HG02588 (cell line): ENCODE measurements around the gene AIDA.
A peak's percentile ranks its signal among the peaks of the same experiment; 100 is the strongest.
"Not testable (repeated sequence)": the region's sequence is repeated elsewhere in the genome, so short reads cannot be mapped to it uniquely, and the experiment has no call there.

ENCODE experiments used
- ATAC-seq: cut with Tn5 transposase; IDR thresholded peaks from one replicate; pipeline ENCODE4 v1.9.1; 2021; ENCODE audit warnings: mild to moderate bottlenecking, moderate library complexity; ENCODE audit not compliant: unreplicated experiment

The AIDA gene

DNA sequence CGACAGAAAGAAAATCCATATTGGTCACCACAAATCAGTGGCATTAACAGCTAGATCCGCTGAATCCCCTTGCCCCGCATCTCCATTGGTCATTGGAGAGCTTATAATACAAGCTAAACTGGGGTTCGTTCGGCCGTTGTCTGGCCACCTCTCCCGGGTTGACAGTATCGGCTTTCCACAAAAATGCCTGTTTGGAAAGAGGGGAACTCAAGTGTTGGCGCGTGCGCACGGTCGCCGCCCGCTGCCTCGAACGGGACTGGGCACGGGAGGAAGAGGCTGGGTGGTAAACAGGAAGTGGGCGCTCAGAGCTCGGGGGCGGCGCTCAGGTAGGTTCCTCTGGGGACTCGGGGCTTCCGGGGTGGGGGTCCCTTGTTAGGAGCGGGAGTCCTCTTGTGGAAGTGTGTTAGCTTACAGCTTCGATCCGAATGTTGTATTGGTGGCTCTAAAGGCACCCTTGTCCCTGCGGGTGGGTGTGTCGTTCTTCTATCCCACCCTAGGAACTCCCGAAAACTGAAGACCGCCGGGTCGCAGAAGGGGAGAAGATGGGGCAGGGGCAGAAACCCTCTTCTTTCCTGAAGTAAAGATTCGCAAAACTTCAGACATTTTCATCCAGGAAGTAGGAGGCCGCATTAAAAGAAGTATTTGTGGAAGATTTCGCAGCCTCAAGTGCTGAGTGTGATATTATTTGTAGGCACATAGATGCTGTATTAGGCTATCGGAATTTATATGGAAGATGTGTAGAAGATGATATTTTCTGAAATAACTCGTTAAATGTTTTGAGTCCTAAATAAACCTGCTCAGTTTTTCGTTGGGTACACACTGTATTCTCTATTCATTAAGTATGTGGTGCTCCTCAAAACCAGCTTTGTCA lies 1.0 kb upstream of the AIDA start:
- peak; percentile 66 for ATAC-seq

DNA sequence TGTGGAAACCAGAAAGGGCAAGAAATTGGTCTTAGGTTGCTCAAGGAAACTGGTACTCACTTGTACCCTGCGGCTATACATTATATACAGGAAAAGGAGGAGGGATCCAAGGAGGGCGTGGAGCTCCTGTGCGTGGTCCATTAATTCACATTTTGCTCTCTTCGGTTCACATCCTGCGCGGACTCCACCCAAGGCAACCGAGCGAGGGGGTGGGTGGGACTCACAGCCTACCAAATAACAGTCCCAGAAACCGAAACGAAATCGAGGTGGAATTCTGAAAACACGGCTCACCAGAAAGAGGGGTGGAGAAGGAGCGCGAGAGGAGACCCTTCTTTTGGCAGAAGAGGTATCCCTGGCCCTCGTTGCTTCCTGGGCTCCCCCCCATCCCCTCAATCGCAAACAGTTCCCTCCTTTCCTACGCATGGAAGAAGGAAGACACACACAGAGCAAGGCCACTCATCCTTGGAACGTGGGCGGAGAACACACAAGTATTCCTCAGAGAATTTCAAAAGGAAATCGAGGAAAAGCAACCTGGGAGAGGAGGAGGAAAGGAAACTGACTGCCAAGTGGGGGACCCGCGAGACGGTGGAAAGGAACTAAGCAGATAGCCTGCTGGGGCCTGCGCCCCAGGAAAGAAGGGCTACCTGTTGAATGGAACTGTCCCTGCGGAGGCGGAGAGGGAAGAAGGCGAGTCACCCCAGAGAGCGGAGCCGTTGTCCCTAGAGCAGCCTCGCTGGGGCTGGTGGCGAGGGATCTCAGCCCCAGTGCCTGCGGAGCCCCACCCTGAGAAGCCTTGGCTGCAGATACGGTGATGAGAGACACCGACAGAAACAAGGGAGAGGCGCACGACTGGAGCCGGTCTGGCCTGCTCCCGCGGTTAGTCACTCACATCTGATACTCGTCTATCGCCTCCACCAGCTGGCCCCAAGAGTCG lies 705 bp downstream of the AIDA start:
- ATAC-seq: peak; percentile 28

- ATAC-seq: no peak
These were observed 2.6 kb downstream of the AIDA start for GRCh38 chr1:222709700-222710153.

DNA sequence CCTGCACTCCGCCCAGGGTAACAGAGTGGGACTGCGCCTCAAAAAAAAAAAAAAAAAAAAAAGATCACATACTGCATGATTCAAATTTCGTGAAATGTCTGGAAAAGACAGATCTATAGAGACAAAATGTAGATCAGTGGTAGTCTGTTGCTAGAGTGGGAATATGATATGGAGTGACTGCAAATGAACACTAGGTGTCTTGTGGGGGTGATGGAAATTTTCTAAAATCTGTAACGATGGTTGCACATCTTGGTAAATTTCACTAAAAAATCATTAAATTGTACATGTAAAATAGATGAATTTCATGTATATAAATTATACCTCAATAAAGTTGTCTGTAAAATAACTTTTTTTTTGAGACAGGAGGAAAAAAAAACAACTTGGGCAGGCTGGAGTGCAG lies 5.5 kb downstream of the AIDA start:
- ATAC-seq: no peak

DNA sequence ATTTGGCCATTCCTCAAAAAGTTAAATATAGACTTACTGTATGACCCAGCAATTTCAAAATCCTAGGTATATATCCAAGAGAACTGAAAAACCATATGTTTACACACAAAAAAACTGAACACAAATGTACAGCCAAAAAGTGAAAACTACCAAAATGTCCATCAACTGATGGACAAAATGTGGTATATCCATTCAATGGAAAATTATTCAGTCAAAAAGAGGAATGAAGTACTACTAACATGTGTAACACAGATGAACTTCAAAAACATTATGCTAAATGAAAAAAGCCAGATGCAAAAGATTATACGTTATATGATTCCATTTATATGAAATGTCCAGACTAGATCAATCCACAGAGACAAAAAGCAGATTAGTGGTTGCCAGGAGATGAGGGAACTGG lies 8.0 kb downstream of the AIDA start:
- ATAC-seq: no peak

DNA sequence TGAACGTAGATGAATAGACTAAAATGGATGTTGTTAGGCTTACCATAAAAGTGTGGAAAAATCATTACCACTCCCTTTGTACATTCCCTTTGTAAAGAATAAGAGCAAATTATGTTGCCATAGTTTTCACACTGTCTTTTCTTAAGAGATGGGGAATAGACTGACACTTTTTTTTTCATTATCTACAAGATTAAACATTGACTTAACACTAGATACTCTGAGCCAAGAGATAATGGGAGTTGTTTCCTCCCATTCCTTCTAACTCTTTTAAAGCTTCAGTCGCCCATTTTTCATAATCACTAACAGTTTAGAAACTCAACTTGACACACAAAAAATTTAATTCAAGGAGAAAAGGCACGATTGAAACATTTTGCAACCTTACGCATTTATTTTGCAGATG lies 10.1 kb downstream of the AIDA start:
- no peak for ATAC-seq

- no peak for ATAC-seq
These were observed 14.5 kb downstream of the AIDA start for GRCh38 chr1:222697826-222698225.

DNA sequence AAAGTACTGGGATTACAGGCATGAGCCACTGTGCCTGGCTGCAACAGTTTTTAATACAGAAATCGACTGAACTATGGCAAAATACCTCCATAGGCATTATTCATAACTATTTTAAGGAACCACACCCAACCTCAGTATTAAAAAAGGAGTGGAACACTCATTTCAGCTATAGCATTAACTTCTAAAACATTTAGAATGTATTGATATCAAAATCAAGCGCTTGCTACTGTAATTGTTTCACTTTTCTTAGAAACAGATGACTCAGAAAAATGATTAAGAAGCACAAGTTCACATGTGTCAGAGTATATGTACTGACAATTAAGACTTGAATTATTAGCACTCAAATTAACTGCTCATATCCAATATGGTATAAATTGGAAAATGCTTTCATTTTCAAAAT lies 15.1 kb downstream of the AIDA start:
- ATAC-seq: no peak

DNA sequence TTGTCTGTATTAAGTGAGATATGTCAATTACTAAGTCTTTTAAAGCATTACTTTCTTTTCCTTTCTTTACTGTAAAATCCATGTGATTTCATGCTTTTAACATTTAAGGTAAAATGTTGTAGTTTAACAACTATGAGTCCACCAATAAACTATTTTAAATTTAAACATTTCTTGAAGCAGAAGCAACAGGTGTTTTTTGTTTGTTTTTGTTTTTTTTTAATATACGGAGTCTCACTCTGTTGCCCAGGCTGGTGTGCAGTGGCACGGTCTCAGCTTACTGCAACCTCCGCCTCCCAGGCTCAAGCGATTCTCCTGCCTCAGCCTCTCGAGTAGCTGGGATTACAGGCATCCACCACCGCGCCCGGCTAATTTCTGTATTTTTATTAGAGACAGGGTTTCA lies 15.6 kb downstream of the AIDA start:
- no peak for ATAC-seq

DNA sequence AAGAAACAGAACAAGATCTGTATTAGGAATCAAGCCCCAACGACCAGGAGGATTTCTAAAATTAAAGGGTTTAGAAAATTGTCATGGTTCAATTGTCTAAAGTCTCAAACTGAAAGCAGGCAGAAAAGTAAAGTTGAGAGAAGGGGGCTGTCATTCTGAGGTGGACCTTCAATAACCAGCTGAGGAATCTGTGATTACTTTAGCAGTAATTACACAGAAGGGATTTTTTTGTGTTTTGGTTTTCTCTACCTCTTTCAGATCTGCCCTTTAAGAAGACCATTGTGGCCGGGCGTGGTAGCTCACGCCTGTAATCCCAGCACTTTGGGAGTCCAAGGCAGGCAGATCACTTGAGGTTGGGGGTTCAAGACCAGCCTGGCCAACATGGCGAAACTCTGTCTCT lies 17.4 kb downstream of the AIDA start:
- ATAC-seq: no peak

DNA sequence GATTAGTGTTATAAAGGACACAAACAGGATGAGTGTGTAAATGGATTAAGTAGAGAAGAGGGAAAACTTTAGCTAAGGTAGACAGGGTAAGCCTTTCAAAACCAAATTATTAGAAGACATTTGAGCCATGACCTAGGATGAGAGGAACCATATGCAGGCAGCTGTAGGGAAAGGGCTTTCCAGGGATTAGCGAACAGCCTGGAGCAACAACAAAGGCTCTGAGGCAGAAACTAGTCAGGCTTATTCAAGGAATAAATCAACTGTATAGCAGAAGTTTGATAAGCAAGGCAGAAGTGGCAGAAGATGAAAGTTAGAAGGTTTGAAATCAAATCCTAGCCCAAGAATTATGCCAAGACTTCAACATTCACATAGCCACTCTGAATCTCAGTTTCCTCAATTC lies 21.3 kb downstream of the AIDA start:
- ATAC-seq: no peak

GRCh38 chr1:222680080-222680479 lies 32.2 kb downstream of the AIDA start:
- no peak for ATAC-seq

DNA sequence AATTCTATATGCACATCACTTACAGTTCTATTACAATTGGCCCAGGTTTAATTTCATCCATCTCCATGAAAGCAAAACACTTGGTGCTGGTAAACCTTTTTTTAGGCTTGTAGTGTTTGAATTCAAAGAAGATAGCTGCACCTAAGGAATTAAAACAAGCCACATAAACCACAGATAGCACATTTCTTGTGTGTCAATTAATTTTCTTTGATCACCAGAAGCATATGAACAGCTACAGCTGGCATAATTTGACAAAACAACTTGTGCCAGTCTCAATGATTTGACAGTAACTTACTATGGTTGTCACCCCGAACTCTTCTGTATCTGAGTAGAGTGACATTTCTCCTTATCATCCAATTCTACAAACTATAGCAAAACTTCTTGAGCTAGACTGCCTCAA lies 42.2 kb downstream of the AIDA start:
- no peak for ATAC-seq

- not testable (repeated sequence) for ATAC-seq
These were observed 43.2 kb downstream of the AIDA start for GRCh38 chr1:222669107-222669506.

DNA sequence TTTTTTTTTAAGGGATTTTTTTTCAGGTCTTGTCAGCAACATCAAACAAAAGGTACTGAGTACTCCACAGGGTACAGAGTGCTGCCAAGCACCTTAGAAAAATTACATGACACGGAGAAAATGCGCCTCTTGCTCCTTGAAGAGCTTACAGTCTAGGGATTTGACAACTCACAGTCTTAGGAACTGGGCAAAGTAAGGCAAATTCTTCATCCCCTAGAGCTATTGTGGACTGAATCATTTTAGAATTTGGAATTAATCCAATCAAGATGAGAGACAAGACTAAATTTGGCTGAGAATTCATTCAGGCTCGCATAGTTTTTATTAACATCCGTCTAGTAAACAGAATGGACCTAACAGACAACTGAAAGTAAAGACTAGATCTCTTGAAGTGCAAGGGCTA lies 44.1 kb downstream of the AIDA start:
- not testable (repeated sequence) for ATAC-seq

DNA sequence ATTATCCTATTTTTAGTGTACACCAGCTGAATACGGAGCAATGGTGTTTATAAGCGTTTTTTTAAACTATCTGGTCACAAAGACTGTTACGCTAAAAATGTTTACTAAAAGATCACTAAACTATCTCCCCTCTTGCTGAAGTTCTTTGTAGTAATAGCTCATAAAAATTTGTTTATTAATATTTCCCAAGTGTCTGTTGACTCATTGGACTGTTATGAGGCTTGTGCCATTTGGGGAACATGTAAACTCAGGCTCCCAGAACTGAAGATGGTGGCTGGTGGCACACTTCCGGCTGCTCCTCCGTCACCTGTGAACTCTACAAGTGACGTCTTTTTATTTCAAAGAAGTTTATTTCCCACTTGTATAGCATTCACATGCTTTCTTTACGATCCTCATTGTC lies 46.3 kb downstream of the AIDA start:
- ATAC-seq: no peak

DNA sequence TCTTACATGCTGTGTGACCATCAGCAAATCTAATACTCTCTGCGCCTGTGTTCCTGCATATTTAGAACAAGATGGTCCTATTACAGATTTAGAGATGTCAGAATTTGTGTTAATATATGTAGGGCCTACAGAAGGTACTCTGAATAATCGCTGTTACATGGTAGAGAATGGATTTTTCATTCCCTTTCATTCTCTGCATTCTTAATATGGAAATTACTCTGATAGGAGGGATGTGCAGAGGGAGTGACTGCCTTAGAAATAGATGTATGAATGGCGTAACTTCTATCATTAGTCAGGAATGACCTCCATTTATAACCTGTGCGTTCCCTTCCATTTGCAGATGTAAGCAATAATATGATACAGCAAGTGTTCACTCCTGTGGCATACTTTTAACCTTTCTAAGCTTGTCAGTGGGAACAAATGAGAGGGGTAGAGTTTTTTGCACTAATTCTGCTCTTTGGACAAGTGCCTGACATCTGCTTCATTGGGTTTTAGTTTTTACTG lies 48.8 kb downstream of the AIDA start:
- ATAC-seq: no peak

GRCh38 chr1:222657899-222658298 lies 54.4 kb downstream of the AIDA start:
- no peak for ATAC-seq

GRCh38 chr1:222656391-222657155 lies 55.7 kb downstream of the AIDA start:
- no peak for ATAC-seq

DNA sequence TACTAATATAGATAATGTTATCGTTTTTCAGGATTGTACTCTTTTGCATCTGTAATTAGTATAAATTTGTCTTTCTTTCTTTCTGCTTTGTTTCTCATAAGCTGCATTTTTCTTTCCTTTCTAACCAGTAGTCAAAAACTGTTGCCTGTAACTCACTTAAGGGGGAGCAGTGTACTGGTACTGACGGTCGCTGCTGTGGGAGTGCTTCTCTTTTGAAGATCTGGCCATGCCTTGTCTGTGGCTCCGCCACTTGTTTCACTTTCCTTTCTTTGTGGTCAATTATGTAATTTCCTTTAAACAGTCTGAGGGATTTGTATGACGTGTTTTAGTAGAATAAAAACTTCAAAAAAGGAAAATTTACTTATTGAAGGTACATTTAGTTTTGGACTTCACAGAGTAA lies 57.4 kb downstream of the AIDA start:
- peak; percentile 94 for ATAC-seq
